ENCODE data around the gene SLIT3. TPM values are rescaled to one million over a fixed set of nuclear protein-coding genes. Genes with fewer than 3 reads are reported as not detected.

The SLIT3 gene
- polyA plus RNA-seq, 1 of the 3 experiments (the other 2 are of a cell fraction) = 119 TPM

- Histone ChIP-seq H3F3A (replicated peaks; ENCODE audit: insufficient read depth) (no peaks in the 10 kb centered on the region), H3K4me1 (ENCODE audit: control insufficient read depth in 1 of 2, insufficient read depth in 2 of 2, low read depth in 1 of 2, low read length in 1 of 2) (peaks cover 0 to 4% of the 10 kb centered on the region in 2 experiments; a peak in 1 of 4 replicates), H3K36me3 (replicated peaks in 1 of 2; ENCODE audit: control insufficient read depth in 1 of 2, insufficient read depth in 2 of 2, low read length in 1 of 2) (peaks cover 7 to 79% of the 10 kb centered on the region in 2 experiments), H4K20me1 (ENCODE audit: insufficient read depth) (no peaks in the 10 kb centered on the region), H3K4me3 (ENCODE audit: low read depth in 2 of 2, low read length in 1 of 2) (no peak overlapping the region), H3K79me2 (ENCODE audit: insufficient read depth) (no peaks in the 10 kb centered on the region), H3K4me2 (no peak overlapping the region), H3K9ac (no peak overlapping the region), H3K27ac (ENCODE audit: low read depth in 2 of 2, low read length in 1 of 2) (peak overlapping the region in 1 of 2 experiments; percentile 24; a peak in 1 of 4 replicates), H3K9me2 (no peaks in the 10 kb centered on the region), H2AFZ (ENCODE audit: low read depth) (no peak overlapping the region), H3K9me3 (no peaks in the 10 kb centered on the region), H3K27me3 (ENCODE audit: insufficient read depth) (no peaks in the 10 kb centered on the region)
- POLR2A ChIA-PET = no interaction called here
- CTCF ChIA-PET = interaction anchor here (1.3 kb wide), 1 partner anchor 50 kb away, joined by 3 read pairs; no protein-coding TSS in a partner anchor
- no peak for TF ChIP-seq MXI1 (IDR thresholded peaks at IDR 0.05; ENCODE audit: low read depth, low read length)
- no peak for TF ChIP-seq RCOR1 (IDR thresholded peaks at IDR 0.05; ENCODE audit: low read length)
- TF ChIP-seq RFX5 (IDR thresholded peaks at IDR 0.05; ENCODE audit: low read length) = no peak
- TF ChIP-seq NRF1 (IDR thresholded peaks at IDR 0.05; ENCODE audit: low read depth, low read length) = no peak
- TF ChIP-seq TEAD4 (IDR thresholded peaks at IDR 0.05; ENCODE audit: borderline replicate concordance, insufficient read depth) = no peak
- TF ChIP-seq USF1 (IDR thresholded peaks at IDR 0.05; ENCODE audit: borderline replicate concordance, low read depth) = no peak
- no peak for DNase-seq
- 95% methylated on average over 6 of the region's 6 CpGs for WGBS (ENCODE audit: low lambda C conversion rate)
These were observed 550.0 kb downstream of the SLIT3 start for GRCh38 chr5:168750926-168751325.

- DNase-seq = no peak
- Histone ChIP-seq H3K9ac (no peak overlapping the region), H3K79me2 (ENCODE audit: insufficient read depth) (no peaks in the 10 kb centered on the region), H3K4me1 (ENCODE audit: control insufficient read depth in 1 of 2, insufficient read depth in 2 of 2, low read depth in 1 of 2, low read length in 1 of 2) (no peaks in the 10 kb centered on the region; a peak in 1 of 4 replicates), H3K27ac (ENCODE audit: low read depth in 2 of 2, low read length in 1 of 2) (peak overlapping the region in 1 of 2 experiments; percentile 51; a peak in 2 of 4 replicates), H3K9me2 (no peaks in the 10 kb centered on the region), H3F3A (replicated peaks; ENCODE audit: insufficient read depth) (no peaks in the 10 kb centered on the region), H3K4me3 (ENCODE audit: low read depth in 2 of 2, low read length in 1 of 2) (no peak overlapping the region), H3K4me2 (no peak overlapping the region), H4K20me1 (ENCODE audit: insufficient read depth) (no peaks in the 10 kb centered on the region), H3K27me3 (ENCODE audit: insufficient read depth) (no peaks in the 10 kb centered on the region), H3K36me3 (replicated peaks in 1 of 2; ENCODE audit: control insufficient read depth in 1 of 2, insufficient read depth in 2 of 2, low read length in 1 of 2) (peaks cover 16 to 83% of the 10 kb centered on the region in 2 experiments), H2AFZ (ENCODE audit: low read depth) (no peak overlapping the region), H3K9me3 (no peaks in the 10 kb centered on the region)
- CTCF ChIA-PET = no interaction called here
- TF ChIP-seq NFIC (IDR thresholded peaks at IDR 0.05; ENCODE audit: borderline replicate concordance) (no peak), RAD21 (IDR thresholded peaks at IDR 0.05; ENCODE audit: low read length) (no peak), RXRA (IDR thresholded peaks at IDR 0.05; ENCODE audit: borderline replicate concordance, low read depth) (no peak), SIN3A (IDR thresholded peaks at IDR 0.05; ENCODE audit: borderline replicate concordance, low read depth, low read length) (no peak), FOSL2 (IDR thresholded peaks at IDR 0.05; ENCODE audit: borderline replicate concordance, low read depth) (no peak), ELF1 (IDR thresholded peaks at IDR 0.05) (no peak), RCOR1 (IDR thresholded peaks at IDR 0.05; ENCODE audit: low read length) (no peak), EP300 (IDR thresholded peaks at IDR 0.05; ENCODE audit: borderline replicate concordance in 1 of 2, low read depth in 1 of 2, low read length in 1 of 2) (no peak), MXI1 (IDR thresholded peaks at IDR 0.05; ENCODE audit: low read depth, low read length) (no peak), YY1 (IDR thresholded peaks at IDR 0.05; ENCODE audit: low read depth) (no peak), SMC3 (IDR thresholded peaks at IDR 0.05; ENCODE audit: low read depth, low read length) (no peak), NRF1 (IDR thresholded peaks at IDR 0.05; ENCODE audit: low read depth, low read length) (no peak)
- TF ChIP-seq, protein P1, sequence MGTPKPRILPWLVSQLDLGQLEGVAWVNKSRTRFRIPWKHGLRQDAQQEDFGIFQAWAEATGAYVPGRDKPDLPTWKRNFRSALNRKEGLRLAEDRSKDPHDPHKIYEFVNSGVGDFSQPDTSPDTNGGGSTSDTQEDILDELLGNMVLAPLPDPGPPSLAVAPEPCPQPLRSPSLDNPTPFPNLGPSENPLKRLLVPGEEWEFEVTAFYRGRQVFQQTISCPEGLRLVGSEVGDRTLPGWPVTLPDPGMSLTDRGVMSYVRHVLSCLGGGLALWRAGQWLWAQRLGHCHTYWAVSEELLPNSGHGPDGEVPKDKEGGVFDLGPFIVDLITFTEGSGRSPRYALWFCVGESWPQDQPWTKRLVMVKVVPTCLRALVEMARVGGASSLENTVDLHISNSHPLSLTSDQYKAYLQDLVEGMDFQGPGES (IDR thresholded peaks at IDR 0.05; ENCODE audit: low read depth, low read length) = no peak
- TF ChIP-seq, protein P2, sequence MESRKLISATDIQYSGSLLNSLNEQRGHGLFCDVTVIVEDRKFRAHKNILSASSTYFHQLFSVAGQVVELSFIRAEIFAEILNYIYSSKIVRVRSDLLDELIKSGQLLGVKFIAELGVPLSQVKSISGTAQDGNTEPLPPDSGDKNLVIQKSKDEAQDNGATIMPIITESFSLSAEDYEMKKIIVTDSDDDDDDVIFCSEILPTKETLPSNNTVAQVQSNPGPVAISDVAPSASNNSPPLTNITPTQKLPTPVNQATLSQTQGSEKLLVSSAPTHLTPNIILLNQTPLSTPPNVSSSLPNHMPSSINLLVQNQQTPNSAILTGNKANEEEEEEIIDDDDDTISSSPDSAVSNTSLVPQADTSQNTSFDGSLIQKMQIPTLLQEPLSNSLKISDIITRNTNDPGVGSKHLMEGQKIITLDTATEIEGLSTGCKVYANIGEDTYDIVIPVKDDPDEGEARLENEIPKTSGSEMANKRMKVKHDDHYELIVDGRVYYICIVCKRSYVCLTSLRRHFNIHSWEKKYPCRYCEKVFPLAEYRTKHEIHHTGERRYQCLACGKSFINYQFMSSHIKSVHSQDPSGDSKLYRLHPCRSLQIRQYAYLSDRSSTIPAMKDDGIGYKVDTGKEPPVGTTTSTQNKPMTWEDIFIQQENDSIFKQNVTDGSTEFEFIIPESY (IDR thresholded peaks at IDR 0.05; ENCODE audit: borderline replicate concordance, low read depth) = no peak
- TF ChIP-seq, protein P3, sequence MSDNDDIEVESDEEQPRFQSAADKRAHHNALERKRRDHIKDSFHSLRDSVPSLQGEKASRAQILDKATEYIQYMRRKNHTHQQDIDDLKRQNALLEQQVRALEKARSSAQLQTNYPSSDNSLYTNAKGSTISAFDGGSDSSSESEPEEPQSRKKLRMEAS (IDR thresholded peaks at IDR 0.05; ENCODE audit: low read depth) = no peak
- TF ChIP-seq, protein P4, sequence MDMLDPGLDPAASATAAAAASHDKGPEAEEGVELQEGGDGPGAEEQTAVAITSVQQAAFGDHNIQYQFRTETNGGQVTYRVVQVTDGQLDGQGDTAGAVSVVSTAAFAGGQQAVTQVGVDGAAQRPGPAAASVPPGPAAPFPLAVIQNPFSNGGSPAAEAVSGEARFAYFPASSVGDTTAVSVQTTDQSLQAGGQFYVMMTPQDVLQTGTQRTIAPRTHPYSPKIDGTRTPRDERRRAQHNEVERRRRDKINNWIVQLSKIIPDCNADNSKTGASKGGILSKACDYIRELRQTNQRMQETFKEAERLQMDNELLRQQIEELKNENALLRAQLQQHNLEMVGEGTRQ (IDR thresholded peaks at IDR 0.05; ENCODE audit: borderline replicate concordance, low read depth, low read length) = no peak
- WGBS (ENCODE audit: low lambda C conversion rate) = 90% methylated on average over 9 of the region's 11 CpGs
- POLR2A ChIA-PET = interaction anchor here (0.7 kb wide), 1 partner anchor 134 kb away, joined by 3 read pairs; no protein-coding TSS in a partner anchor
These were observed 551.4 kb downstream of the SLIT3 start for GRCh38 chr5:168749391-168750100.

Data from SK-N-SH (cell line).